ENCODE measurements around the gene BRS3. TPM values are rescaled to one million over a fixed set of nuclear protein-coding genes. Genes with fewer than 3 reads are reported as not detected.

BRS3 gene
- total RNA-seq, 2 donors from 2014 or later, result not detected

DNA sequence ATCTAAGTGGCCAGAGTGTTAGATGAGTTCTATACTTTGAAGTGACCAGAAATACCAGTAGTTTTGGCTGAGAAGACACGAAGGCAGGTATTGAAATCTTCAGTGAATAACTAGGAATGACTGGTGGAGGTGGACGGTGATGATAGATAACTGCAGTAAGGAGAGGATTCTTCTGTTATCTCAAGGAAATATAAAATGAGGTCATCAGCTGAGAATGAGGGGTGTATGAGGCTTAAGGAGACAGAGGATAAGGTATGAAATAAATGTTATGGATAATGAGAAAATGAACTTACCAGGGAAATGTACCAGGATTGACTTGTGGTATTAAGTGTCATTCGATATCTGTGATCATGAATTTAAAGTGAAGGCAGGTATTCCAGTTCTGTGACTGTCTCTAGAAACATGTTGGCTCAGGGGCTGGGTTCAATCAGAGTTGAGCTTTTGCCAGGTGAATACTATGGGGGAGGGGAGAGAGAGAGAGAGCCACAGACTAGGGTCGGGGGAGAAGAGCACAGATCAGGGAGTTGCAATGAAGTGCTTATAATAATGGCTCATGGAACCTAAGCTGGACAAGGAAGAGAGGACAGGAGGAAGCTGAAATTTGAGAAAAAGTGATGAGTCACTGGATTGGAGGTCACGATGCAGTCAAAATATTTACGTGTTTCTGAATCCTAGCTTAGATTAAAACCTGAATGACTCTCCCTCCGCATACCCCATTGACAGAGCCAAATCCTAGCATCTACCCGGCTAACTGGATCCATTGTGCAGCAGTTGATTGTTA, 37.5 kb upstream of the BRS3 start:
- H3K4me3 ChIP-seq, result no peak overlapping the region
- TF ChIP-seq, protein P1, sequence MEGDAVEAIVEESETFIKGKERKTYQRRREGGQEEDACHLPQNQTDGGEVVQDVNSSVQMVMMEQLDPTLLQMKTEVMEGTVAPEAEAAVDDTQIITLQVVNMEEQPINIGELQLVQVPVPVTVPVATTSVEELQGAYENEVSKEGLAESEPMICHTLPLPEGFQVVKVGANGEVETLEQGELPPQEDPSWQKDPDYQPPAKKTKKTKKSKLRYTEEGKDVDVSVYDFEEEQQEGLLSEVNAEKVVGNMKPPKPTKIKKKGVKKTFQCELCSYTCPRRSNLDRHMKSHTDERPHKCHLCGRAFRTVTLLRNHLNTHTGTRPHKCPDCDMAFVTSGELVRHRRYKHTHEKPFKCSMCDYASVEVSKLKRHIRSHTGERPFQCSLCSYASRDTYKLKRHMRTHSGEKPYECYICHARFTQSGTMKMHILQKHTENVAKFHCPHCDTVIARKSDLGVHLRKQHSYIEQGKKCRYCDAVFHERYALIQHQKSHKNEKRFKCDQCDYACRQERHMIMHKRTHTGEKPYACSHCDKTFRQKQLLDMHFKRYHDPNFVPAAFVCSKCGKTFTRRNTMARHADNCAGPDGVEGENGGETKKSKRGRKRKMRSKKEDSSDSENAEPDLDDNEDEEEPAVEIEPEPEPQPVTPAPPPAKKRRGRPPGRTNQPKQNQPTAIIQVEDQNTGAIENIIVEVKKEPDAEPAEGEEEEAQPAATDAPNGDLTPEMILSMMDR (IDR thresholded peaks at IDR 0.05), result no peak
- H3K9me3 ChIP-seq, result no peaks in the 10 kb centered on the region
- DNase-seq (ENCODE audit: low spot score), result no peak
- no peaks in the 10 kb centered on the region for H3K4me1 ChIP-seq
- H3K27me3 ChIP-seq, result no peaks in the 10 kb centered on the region
- H3K36me3 ChIP-seq, result no peaks in the 10 kb centered on the region
- no peak overlapping the region for H3K27ac ChIP-seq

DNA sequence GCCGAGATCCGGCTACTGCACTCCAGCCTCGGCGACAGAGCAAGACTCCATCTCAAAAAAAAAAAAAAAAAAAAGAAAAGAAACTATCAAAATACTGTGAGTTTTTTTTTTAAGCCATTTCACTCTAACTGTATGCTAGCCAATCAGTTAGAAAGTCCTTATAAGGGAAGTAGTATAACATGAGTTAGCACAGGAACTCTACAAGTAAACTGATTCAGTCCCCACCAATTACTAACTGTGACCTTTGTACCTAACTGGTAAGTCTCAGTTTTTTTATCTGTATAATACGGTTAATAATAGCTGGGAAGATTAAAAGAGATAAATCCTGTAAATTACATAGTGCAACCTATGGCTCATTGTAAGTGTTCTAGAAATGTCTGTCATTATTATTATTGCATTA, 35.1 kb upstream of the BRS3 start:
- Histone ChIP-seq H3K9me3 (no peaks in the 10 kb centered on the region), H3K27ac (no peak overlapping the region), H3K4me3 (no peak overlapping the region), H3K27me3 (no peaks in the 10 kb centered on the region), H3K4me1 (no peaks in the 10 kb centered on the region), H3K36me3 (no peaks in the 10 kb centered on the region)
- DNase-seq (ENCODE audit: low spot score), result no peak
- TF ChIP-seq, protein P1 (IDR thresholded peaks at IDR 0.05), result no peak

DNA sequence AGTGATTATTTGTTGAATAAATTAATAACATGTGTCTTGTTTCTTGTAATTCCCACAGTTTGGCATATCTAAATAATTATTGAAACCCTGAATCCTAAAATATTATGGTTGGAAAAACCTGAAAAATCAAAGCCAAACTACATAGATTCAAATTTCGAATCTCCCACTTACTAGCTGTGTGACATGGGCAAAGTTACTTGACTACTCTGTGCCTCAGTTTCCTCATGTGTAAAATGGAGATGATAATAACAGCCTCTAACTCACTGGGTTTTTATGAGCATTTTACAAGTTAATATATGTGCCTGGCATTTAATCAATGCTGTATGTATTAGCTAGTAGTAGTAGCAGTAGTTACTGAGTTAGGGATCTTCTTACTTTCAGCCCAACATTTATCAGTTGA, 34.6 kb upstream of the BRS3 start:
- H3K4me1 ChIP-seq, result no peaks in the 10 kb centered on the region
- no peaks in the 10 kb centered on the region for H3K36me3 ChIP-seq
- DNase-seq (ENCODE audit: low spot score), result no peak
- H3K4me3 ChIP-seq, result no peak overlapping the region
- TF ChIP-seq, protein P1 (IDR thresholded peaks at IDR 0.05), result no peak
- H3K9me3 ChIP-seq, result no peaks in the 10 kb centered on the region
- H3K27me3 ChIP-seq, result no peaks in the 10 kb centered on the region
- no peak overlapping the region for H3K27ac ChIP-seq

DNA sequence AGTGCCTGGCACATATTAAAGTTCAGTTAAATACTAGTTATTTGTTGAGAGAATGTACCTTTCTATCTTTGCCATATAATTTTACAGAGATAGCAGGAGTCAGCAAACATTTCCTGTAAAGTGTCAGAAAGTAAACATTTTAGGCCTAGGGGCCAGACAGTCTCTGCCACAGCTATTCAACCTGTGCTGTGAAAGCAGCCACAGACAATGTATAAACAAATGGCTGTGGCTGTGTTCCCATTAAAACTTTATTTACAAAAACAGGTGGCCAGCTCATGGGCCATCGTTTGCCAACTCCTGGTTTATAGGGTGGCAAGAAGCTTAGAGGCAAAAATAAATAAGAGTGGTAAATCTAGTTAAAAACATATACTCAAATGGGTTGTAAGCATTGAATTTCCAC, 34.0 kb upstream of the BRS3 start:
- DNase-seq (ENCODE audit: low spot score), result no peak
- Histone ChIP-seq H3K27ac (no peak overlapping the region), H3K9me3 (no peaks in the 10 kb centered on the region), H3K4me1 (no peaks in the 10 kb centered on the region), H3K4me3 (no peak overlapping the region), H3K36me3 (no peaks in the 10 kb centered on the region), H3K27me3 (no peaks in the 10 kb centered on the region)
- TF ChIP-seq, protein P1 (IDR thresholded peaks at IDR 0.05), result no peak

DNA sequence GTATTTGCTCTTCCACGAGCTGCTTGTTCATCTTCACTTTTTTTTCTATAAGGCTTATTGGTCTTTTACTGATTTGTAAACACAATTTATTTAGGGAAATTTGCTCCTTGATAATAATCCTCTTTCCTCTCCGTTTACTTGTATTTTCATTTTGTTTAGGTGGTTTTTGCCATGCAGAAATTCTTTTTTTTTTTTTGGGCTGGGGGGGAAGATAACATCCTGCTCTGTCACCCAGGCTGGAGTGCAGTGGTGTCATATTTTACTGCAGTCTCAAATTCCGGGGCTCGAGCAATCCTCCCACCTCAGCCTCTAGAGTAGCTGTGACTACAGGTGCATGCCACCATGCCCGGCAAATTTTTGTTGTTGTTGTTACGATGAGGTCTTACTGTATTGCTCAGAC, 31.6 kb upstream of the BRS3 start:
- Histone ChIP-seq H3K27ac (no peak overlapping the region), H3K36me3 (no peaks in the 10 kb centered on the region), H3K4me1 (no peaks in the 10 kb centered on the region), H3K27me3 (no peaks in the 10 kb centered on the region), H3K9me3 (no peaks in the 10 kb centered on the region), H3K4me3 (no peak overlapping the region)
- TF ChIP-seq, protein P1 (IDR thresholded peaks at IDR 0.05), result no peak
- DNase-seq (ENCODE audit: low spot score), result no peak

Data from right atrium auricular region (tissue), 2 donors.